Parathyroid adenoma (tissue), 2 donors: ENCODE results near the gene TRAF1.

Source experiments
- H2AFZ ChIP-seq: fragments of 300-600 bp; sonication (generic); one replicate; pipeline ENCODE4 v1.7.0; 2017; ENCODE audit warnings: antibody characterized with exemption, mild to moderate bottlenecking
- H3K27ac ChIP-seq: fragments of 300-600 bp; sonication (generic); one replicate; pipeline ENCODE4 v1.7.0; 2017
- H3K27me3 ChIP-seq: fragments of 300-600 bp; sonication (generic); one replicate; pipeline ENCODE4 v1.7.0; 2017; ENCODE audit warnings: low read length; ENCODE audit not compliant: control insufficient read depth, insufficient read depth
- H3K36me3 ChIP-seq: fragments of 300-600 bp; sonication (generic); one replicate; pipeline ENCODE4 v1.7.0; 2017; ENCODE audit warnings: low read length; ENCODE audit not compliant: control insufficient read depth, insufficient read depth
- H3K4me1 ChIP-seq: fragments of 300-600 bp; sonication (generic); one replicate; pipeline ENCODE4 v1.7.0; 2017; ENCODE audit warnings: control low read depth
- H3K4me2 ChIP-seq: fragments of 300-600 bp; sonication (generic); one replicate; pipeline ENCODE4 v1.7.0; 2017; ENCODE audit warnings: low read length
- H3K4me3 ChIP-seq: fragments of 300-600 bp; sonication (generic); one replicate; pipeline ENCODE4 v1.7.0; 2017; ENCODE audit warnings: low read depth, low read length
- H3K79me2 ChIP-seq: fragments of 300-600 bp; sonication (generic); one replicate; pipeline ENCODE4 v1.7.0; 2017; ENCODE audit warnings: control low read depth
- H3K9ac ChIP-seq: fragments of 300-600 bp; sonication (generic); one replicate; pipeline ENCODE4 v1.7.0; 2017; ENCODE audit warnings: mild to moderate bottlenecking
- H3K9me3 ChIP-seq: fragments of 300-600 bp; sonication (generic); one replicate; pipeline ENCODE4 v1.7.0; 2017; ENCODE audit warnings: low read length; ENCODE audit not compliant: control insufficient read depth
- TF ChIP-seq, protein P1 (sequence below): fragments of 300-600 bp; sonication (generic); IDR thresholded peaks from one replicate; pipeline ENCODE4 v1.7.0; 2017; ENCODE audit warnings: antibody characterized with exemption, mild to moderate bottlenecking
- donor health status: primary hyperparathyroidism.

Gene TRAF1

DNA sequence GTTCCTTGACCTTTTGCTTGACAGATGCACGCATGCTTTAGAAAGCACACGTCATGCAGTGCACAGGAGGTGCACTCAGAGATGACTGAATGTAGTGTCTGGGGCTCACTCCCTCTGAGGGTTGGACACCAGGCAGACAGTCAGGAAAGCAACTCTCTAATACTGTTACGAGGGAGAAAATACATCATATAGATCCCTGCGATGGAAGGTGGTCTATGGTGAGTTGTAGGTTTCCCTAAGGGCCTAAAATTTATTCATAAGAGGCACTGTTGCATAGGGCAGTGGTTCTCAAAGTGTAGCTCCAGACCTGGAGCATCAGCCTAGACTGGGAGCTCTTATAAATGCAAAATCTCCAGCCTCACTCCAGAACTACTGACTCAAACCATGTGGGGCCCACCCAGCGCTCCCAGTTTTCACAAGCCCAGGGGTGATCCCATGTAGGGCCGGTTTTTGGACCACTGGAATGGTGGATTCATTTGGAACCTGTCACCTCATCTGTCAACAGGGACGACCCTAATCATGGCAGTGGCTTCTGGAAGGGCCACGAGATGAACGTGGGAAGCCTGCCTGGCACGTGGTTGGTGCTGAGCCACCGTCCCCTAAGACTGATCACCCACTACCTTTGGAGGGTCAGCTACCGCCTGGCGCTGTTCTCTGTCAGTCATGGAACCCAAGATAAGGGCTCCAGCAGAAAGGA lies 32.8 kb downstream of the TRAF1 start:
- H3K9ac ChIP-seq, result no peak overlapping the region
- no peak overlapping the region for H3K4me3 ChIP-seq

GRCh38 chr9:120892748-120893610 lies 33.6 kb downstream of the TRAF1 start:
- Histone ChIP-seq H3K4me3 (no peak overlapping the region), H3K79me2 (no peaks in the 10 kb centered on the region), H3K36me3 (no peaks in the 10 kb centered on the region), H3K27me3 (no peaks in the 10 kb centered on the region), H3K9ac (no peak overlapping the region), H3K27ac (no peak overlapping the region), H3K4me1 (no peaks in the 10 kb centered on the region), H2AFZ (no peak overlapping the region), H3K9me3 (no peaks in the 10 kb centered on the region), H3K4me2 (no peak overlapping the region)
- TF ChIP-seq, protein P1, sequence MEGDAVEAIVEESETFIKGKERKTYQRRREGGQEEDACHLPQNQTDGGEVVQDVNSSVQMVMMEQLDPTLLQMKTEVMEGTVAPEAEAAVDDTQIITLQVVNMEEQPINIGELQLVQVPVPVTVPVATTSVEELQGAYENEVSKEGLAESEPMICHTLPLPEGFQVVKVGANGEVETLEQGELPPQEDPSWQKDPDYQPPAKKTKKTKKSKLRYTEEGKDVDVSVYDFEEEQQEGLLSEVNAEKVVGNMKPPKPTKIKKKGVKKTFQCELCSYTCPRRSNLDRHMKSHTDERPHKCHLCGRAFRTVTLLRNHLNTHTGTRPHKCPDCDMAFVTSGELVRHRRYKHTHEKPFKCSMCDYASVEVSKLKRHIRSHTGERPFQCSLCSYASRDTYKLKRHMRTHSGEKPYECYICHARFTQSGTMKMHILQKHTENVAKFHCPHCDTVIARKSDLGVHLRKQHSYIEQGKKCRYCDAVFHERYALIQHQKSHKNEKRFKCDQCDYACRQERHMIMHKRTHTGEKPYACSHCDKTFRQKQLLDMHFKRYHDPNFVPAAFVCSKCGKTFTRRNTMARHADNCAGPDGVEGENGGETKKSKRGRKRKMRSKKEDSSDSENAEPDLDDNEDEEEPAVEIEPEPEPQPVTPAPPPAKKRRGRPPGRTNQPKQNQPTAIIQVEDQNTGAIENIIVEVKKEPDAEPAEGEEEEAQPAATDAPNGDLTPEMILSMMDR, result no peak

More for the DNA sequence above, 32.8 kb downstream of the TRAF1 start:
- H3K79me2 ChIP-seq, result no peaks in the 10 kb centered on the region
- H3K4me2 ChIP-seq, result no peak overlapping the region
- no peaks in the 10 kb centered on the region for H3K27me3 ChIP-seq
- no peak overlapping the region for H2AFZ ChIP-seq
- TF ChIP-seq, protein P1, result no peak
- H3K36me3 ChIP-seq, result no peaks in the 10 kb centered on the region
- H3K4me1 ChIP-seq, result no peaks in the 10 kb centered on the region
- H3K9me3 ChIP-seq, result no peaks in the 10 kb centered on the region
- no peak overlapping the region for H3K27ac ChIP-seq

GRCh38 chr9:120891884-120892747 lies 34.5 kb downstream of the TRAF1 start:
- Histone ChIP-seq H3K4me1 (no peaks in the 10 kb centered on the region), H3K4me3 (no peak overlapping the region), H3K4me2 (no peak overlapping the region), H3K27me3 (no peaks in the 10 kb centered on the region), H2AFZ (no peak overlapping the region), H3K79me2 (no peaks in the 10 kb centered on the region), H3K9ac (no peak overlapping the region), H3K36me3 (no peaks in the 10 kb centered on the region), H3K9me3 (no peaks in the 10 kb centered on the region), H3K27ac (no peak overlapping the region)
- TF ChIP-seq, protein P1, result no peak

- no peaks in the 10 kb centered on the region for H3K4me1 ChIP-seq
These were observed 35.2 kb downstream of the TRAF1 start for GRCh38 chr9:120891245-120891883.

More at GRCh38 chr9:120891245-120891883, 35.2 kb downstream of the TRAF1 start:
- TF ChIP-seq, protein P1, result no peak
- Histone ChIP-seq H3K4me3 (no peak overlapping the region), H3K4me2 (no peak overlapping the region), H3K79me2 (no peaks in the 10 kb centered on the region), H2AFZ (no peak overlapping the region), H3K36me3 (no peaks in the 10 kb centered on the region), H3K9ac (no peak overlapping the region), H3K27ac (no peak overlapping the region), H3K9me3 (no peaks in the 10 kb centered on the region), H3K27me3 (no peaks in the 10 kb centered on the region)
